NOMO-1 treated with DMSO at 0.1 percent for 48 hours (cell line): ENCODE measurements around the gene KIR2DL3.
"Not testable (repeated sequence)": the region's sequence is repeated elsewhere in the genome, so short reads cannot be mapped to it uniquely, and the experiment has no call there.

Experiments used
- DNase-seq: peaks from one replicate; lab custom pipeline; 2025; ENCODE audit not compliant: unreplicated experiment; lab: John Stamatoyannopoulos, UW

KIR2DL3 gene

GRCh38 chr19:54738306-54738705 is at the start of gene KIR2DL3:
Gene KIR2DL3 (plus strand): TSS chr19:54738513. CDS start chr19:54738546, 33 bp downstream.
- not testable (repeated sequence) for DNase-seq

GRCh38 chr19:54691582-54692297 is 46.6 kb upstream of the KIR2DL3 start:
- DNase-seq: peak; percentile 16

DNA sequence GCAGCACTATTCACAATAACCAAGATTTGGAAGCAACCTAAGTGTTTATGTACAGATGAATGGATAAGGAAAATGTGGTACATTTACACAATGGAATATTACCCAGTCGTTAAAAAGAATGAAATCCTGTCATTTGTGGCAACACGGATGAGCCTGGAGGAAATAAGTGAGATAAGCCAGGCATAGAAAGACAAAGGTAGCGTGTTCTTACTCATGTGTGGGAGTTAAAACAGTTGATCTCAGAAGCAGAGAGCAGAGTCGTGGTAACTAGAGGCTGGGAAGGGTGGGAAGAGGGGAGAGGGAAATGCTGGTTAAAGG is 46.1 kb upstream of the KIR2DL3 start:
- DNase-seq: no peak

DNA sequence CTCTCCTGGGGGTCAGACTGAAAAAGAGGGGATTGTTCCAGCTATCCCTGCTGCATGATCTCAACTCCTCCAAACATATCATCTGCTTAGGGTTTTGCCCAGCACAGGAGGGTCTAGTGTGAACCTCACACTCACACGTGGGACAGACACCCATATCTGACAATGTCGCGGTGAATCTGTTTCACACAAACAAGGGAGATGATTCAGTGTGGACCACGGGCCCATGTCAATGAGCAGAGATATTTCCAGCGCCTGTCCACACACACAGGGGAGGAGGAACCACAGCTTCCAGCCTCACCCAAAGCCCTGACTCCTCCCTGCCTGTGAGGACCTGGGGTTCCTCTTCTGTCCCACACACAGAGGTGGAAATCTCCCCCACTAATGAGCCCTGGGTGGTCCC is 43.7 kb upstream of the KIR2DL3 start:
- no peak for DNase-seq

GRCh38 chr19:54696117-54696548 is 42.2 kb upstream of the KIR2DL3 start:
- DNase-seq: peak; percentile 38

DNA sequence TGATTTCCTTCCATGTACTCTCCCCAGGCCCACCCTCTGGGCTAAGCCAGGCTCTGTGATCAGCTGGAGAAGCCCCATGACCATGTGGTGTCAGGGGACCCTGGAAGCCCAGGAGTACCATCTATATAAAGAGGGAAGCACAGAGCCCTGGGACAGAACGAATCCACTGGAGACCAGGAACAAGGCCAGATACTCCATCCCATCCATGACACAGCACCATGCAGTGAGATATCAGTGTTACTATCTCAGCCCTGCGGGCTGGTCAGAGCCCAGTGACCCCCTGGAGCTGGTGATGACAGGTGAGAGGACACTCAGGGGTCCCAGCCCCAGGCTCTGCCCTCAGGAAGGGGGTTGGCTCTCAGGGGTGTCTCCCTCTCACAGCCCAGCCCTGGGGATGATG is 41.5 kb upstream of the KIR2DL3 start:
- no peak for DNase-seq

- DNase-seq: not testable (repeated sequence)
These were observed 40.6 kb upstream of the KIR2DL3 start for GRCh38 chr19:54697716-54698115.

DNA sequence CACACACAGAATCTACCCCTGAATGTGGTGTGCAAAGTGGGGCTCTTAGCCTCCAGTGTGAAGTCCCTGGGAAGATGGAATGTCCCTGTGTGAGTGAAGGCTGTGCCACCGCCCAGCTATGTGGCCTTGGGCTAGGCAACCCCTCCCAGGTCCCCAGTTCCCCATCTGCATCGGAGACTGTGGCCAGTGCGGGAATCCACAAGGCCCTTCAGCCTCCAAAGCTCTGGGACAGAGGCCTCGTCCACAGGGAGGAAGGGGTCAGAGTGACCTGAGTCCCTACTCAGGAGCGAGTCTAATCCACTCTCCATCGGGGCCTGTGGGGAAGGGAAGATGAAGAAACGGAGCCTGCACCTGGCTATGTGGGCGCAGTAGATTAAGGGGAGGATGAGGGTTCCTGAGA is 33.4 kb upstream of the KIR2DL3 start:
- DNase-seq: no peak

- DNase-seq: no peak
These were observed 30.4 kb upstream of the KIR2DL3 start for GRCh38 chr19:54707962-54708361.

- peak; percentile 78 for DNase-seq
These were observed 29.5 kb upstream of the KIR2DL3 start for GRCh38 chr19:54708781-54709180.

DNA sequence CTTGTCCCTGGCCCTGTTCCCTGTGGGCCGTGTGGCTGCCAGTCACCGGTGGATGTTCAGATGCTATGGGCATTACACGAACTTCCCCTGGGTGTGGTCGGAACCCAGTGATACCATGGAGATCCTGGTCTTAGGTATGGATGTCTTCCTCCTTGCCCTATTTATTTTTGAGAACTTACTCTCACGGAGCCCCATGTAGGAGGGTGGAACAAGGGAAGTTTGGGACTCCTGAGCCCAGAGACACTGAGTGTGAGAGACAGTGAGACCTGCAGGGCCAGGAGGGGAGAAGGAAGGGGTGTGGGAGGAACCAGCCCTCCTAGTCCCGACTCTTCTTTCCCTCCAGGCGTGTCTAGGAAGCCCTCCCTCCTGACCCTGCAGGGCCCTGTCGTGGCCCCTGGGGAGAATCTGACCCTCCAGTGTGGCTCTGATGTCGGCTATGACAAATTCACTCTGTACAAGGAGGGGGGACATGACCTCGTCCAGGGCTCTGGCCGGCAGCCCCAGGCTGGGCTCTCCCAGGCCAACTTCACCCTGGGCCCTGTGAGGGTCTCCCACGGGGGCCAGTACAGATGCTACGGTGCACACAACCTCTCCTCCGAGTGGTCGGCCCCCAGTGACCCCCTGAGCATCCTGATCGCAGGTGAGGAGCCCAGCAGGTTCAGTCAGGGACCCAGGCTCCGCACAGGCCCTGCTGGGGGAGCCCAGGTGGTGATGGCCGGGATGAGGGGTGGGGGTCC is 28.9 kb upstream of the KIR2DL3 start:
- DNase-seq: no peak

DNA sequence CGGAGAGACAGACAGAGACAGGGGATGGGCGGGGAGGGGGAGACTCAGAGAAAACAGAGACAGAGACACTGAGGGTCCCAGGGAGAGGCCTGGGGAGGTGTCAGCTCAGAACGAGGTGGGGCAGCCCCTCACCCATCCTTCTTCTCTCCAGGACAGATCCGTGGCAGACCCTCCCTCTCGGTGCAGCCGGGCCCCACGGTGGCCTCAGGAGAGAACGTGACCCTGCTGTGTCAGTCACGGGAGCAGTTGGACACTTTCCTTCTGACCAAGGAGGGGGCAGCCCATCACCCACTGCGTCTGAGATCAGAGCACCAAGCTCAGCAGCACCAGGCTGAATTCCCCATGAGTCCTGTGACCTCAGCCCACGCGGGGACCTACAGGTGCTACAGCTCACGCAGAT is 28.4 kb upstream of the KIR2DL3 start:
- DNase-seq: not testable (repeated sequence)

GRCh38 chr19:54724142-54724541 is 14.2 kb upstream of the KIR2DL3 start, which contains the start of gene KIR3DL3:
Gene KIR3DL3 (plus strand): TSS chr19:54724442. CDS start chr19:54724497, 55 bp downstream.
- DNase-seq: no peak

- no peak for DNase-seq
These were observed 13.7 kb upstream of the KIR2DL3 start for GRCh38 chr19:54724644-54725043.

DNA sequence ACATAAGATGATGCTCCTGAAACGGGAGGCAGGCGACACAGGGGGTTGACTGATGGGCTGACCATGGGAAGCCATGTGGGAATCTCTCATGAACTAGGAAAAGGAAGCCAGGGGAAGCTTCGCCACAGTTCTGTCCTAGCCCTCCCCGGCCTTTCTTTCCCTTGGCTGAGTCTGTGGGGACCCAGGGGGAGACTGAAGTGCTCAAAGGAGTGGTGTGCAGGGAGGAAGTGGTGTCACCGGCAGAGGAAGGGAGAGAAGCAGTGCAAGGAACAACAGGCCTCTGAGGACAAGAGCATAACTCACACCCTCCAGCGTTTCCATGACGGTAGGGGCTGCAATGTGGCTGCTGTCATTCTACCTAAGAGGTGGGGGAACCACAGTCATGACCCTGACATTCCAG is 13.0 kb upstream of the KIR2DL3 start:
- no peak for DNase-seq

DNA sequence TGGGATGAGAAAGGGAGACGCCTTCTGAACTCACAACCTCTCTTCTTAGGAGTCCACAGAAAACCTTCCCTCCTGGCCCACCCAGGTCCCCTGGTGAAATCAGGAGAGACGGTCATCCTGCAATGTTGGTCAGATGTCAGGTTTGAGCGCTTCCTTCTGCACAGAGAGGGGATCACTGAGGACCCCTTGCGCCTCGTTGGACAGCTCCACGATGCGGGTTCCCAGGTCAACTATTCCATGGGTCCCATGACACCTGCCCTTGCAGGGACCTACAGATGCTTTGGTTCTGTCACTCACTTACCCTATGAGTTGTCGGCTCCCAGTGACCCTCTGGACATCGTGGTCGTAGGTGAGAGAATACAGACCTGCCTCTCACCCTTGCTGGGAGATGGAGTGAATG is 10.8 kb upstream of the KIR2DL3 start:
- no peak for DNase-seq

DNA sequence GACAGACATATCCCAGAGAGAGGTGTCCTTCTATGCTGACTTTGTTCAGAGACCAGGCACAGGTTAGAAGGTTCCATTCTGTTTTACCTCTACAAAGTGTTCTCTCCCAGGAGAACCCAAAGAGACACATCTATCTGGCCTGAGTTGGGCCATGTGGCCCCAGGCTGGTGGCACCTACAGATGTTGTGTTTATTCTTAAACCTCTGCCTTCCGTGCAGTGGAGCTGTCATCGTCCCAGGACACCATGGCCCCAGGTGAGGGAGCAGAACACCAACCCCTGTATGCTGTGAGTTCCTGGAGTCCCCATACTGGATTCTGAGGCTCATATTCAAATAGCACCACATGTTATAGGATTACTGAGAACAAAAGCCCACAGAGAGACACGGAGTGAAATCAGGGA is 10.1 kb upstream of the KIR2DL3 start:
- no peak for DNase-seq

GRCh38 chr19:54729416-54730188 is 8.7 kb upstream of the KIR2DL3 start:
- no peak for DNase-seq

DNA sequence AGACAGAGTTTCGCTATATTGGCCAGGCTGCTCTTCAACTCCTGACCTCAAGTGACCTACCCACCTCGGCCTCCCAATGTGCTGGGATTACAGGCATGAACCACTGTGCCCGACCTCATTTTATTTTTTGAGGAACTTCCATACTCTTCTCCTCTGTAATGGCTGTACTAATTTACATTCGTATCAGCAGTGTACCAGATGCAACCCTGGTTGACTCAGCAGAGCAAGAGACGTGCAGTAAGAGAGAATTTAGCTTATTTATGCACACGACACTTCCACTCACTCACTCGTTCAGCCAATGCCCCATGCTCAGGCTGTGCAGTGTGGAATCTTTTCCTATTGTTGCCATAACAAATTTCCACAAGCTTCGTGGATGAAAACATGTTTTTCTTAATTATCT is 7.1 kb upstream of the KIR2DL3 start:
- peak; percentile 17 for DNase-seq

GRCh38 chr19:54738715-54739114 is 402 bp downstream of the KIR2DL3 start:
- no peak for DNase-seq

- DNase-seq: no peak
These were observed 1.5 kb downstream of the KIR2DL3 start for GRCh38 chr19:54739587-54740497.
